NCI-H1436 (cell line): Measurements from ENCODE around the gene AUH.
A peak's percentile ranks its signal among the peaks of the same experiment; 100 is the strongest.

ENCODE experiments used
- DNase-seq: peaks from one replicate; lab custom pipeline; 2025; lab: John Stamatoyannopoulos, UW

AUH gene

GRCh38 chr9:91336786-91337185 is 24.9 kb downstream of the AUH start:
- DNase-seq: no peak

GRCh38 chr9:91334053-91334452 is 27.7 kb downstream of the AUH start:
- DNase-seq: no peak

DNA sequence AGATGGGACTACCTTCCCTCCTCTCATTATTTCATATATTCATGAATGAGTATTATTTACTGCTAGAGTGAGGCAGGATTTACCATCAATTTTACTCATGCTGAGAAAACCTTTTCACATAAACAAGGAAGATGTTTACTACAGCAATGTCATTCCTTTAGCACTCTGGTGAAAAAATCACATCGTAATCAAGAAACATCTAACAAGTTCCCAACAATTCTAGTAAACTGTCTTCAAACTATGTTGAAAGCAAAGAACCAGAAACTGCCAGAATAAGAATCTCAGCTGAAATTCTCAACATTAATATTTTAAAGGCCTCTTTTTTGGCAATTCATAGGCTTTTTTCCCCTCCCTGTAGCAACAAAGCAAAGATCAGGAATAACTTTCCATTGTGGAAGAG is 28.2 kb downstream of the AUH start:
- no peak for DNase-seq

DNA sequence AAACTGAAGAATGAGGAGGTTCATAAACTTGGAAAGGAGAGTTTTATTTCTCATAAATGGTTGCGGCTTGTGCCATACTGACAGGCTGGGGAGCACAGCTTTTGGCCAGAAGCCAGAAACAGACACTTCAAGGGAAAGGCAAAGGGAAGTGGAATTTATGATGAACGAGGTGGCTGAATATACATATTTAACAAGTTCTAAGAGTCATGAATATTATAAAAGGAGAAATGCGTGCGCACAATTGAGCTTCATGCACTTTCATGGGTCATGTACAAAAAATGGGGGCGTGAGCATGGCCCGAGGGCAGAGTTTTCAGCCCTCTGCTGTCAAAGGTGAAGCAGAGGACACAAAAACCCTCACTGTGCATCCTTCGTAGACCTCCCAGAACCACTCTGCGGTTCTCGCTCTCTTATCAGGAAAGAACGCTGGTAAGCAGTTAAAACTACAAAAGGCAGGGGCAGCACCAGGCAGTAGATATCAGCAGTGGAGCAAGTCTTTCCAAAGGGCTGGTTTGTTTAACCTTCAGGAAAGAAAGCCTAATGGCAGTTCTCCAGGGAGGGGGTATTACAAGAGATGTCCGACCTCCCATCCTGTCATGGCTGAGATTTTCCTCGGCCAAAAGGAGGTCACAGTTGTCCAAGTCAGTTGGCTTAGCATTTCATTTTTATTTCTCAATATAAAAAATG is 29.0 kb downstream of the AUH start:
- DNase-seq: no peak

- no peak for DNase-seq
Measured at GRCh38 chr9:91331849-91332248, 29.9 kb downstream of the AUH start.

GRCh38 chr9:91328186-91328585 is 33.5 kb downstream of the AUH start:
- no peak for DNase-seq

DNA sequence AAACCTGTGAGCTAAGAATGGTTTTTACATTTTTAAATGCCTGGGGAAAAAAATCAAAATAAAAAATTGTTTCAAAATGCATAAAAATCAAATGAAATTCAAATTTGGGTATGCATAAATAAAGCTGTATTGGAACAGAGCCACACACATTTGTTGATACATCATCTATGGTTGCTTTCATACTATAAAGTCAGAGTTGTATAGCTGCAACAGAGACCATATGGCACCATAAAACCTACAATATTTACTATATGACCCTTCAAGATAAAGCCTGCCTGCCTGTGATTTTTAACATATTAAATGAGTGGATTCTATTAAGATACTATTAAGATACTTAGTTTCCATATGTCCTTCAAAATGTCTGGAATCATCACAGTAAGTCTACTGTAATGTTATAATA is 40.0 kb downstream of the AUH start:
- DNase-seq: no peak

GRCh38 chr9:91320299-91320698 is 41.4 kb downstream of the AUH start:
- DNase-seq: no peak

DNA sequence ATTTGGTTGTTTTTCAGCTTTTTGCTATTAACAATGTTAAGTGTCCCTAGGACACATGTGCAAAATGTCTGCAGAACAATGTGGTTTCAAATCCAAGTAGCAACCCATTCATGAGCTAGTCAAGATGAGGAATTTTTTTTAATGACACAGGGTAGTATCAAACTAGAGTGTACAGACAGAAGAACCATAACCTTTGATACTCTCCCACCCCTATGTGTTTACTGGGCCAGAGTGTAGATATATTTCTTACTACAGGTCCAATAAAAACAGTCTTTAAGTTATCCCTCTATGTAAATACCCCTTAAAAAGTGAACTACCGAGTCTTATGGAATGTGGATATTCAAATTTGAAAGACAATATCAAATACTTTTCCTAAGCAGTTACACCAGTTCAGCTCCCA is 45.6 kb downstream of the AUH start:
- no peak for DNase-seq

GRCh38 chr9:91315191-91315590 is 46.5 kb downstream of the AUH start:
- no peak for DNase-seq

- no peak for DNase-seq
Measured at GRCh38 chr9:91312717-91313325, 48.9 kb downstream of the AUH start.

DNA sequence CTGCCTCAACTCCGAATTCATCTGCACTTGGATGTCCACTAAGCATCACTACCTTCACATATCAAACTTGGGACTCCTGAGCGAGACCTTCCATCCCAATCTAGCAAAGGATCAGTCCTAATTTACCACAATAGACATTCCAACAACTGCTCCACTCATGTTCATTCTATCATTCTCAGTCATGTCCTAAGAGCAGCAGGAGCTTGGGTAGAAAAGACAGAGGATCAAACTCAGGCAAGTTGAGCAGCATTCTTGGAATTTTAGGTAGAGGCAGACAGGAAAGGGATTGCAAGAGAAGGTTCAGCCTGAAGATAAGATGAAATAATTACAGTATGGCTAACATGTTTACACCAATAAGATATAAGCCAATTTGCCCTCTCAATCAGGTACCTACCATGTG is 51.7 kb downstream of the AUH start:
- DNase-seq: no peak

DNA sequence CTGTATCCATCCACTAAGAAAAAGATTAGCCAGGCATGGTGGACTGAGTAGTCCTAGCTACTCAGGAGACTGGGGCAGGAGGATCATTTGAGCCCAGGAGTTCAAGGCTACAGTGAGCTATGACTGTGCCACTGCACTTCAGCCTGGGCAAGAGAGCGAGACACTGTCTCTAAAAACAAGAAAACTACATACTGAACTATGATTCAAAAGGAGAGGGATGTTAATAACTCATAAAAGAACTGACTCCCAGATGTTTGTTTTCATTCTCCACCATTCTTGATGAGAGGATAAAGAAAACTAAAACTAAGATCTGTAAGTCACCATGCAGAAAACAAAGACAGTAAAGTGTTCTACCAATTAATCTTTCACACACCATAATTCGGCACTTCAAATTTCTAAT is 53.5 kb downstream of the AUH start:
- no peak for DNase-seq

GRCh38 chr9:91307279-91307678 is 54.4 kb downstream of the AUH start:
- DNase-seq: no peak

GRCh38 chr9:91306296-91306630 is 55.5 kb downstream of the AUH start:
- DNase-seq: no peak

DNA sequence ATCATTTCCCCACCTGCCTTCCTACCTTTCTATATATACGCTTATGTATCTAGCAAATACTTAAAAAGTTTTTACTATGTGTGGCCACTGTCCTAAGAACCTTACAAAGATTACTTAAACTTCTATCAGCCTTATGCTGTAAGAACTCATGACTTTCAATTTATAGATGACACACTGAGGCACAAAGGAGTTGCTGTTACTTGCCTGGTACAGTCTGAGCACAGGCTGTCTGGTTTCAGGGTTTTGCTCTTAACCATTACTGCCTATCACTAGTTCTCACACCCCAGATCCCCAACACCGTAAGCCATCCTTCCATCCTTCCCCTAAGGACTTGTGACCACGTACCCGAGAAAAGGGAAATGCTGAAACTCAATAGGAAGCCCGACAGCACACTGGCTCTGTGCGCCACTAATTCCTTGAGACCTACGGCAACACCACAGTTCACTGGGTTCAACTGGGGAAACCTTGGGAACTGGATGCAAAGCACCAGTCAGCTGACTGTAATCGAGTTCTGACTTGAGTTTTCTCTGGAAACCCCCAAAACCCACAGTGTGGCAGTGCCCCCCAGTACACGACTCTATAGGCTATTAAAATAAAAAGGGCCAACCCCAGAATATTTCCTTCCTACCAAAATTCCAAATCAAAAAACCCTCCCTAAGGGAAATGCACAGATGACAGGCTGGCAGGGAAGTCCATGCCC is 56.0 kb downstream of the AUH start:
- DNase-seq: no peak

GRCh38 chr9:91303741-91304415 is 57.8 kb downstream of the AUH start:
- no peak for DNase-seq

DNA sequence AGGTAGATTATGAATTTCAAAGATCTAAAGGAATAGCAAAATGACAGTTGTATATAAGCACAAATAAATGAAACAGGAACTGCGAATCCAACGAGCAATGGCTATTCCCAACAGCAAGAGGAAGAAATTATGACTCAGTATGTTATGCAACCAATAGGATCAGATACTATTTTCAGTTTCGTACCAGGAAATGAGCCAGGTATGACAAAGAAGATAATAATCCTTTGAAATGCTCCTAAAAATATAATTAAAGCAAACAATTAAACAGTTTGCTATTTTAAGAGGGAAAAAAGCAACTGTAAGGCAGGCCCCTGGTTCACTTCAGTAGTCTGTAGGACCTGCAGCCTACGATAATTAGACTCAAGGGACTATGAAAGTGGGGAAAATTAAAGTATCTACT is 58.9 kb downstream of the AUH start:
- peak; percentile 75 for DNase-seq

DNA sequence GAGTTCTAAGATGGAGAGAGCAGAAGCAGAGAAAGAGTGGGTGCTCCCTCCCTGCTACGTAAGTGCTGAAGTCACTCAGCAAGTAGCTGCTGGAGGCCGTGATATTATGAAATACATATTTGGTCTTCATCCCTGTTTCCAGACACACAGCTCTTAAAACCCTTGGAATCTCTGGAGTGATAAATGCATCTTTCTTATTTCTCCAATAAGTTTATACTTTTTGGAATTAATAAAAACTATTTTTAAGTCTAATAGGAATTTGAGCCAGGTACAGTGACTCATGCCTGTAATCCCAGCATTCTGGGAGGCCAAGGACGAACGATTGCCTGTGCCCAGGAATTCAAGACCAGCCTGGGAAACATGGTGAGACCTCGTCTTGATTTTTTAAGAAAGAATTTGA is 60.6 kb downstream of the AUH start:
- DNase-seq: no peak

GRCh38 chr9:91298311-91298710 is 63.4 kb downstream of the AUH start:
- no peak for DNase-seq

DNA sequence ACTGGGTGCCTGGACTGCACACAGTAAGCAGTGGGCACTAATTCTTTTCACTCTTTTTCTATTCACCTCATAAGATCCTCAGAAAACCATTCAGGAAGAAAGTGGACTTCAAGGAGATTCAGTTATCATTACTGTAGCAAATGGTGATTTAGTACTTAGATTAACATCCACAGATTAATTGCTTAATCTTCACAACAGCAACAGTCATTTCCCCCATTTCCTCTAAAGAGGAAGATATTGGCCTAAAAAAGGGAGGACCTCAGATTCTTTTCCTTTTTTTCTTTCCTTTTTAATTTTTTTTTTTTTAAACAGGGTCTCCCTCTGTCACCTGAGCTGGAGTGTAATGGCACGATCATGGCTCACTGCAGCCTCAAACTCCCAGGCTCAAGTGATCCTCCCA is 64.4 kb downstream of the AUH start:
- no peak for DNase-seq

DNA sequence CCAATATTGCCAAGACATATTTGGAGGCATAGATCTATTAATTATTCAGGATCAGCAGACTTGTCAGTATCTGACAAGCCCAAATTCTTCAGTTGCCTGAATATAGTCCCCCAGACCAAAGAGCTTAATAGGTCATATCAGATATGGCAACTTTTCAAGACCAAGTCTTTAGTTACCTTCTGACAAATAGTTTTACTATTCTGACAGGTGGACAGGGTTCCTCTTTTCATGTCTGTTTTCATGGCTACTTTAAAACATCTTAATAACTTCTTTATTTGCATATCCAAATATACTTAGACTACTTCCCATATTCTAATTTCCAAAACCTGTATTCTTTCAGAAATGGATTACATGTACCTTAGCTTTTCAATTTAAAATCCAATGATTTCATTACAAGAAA is 65.4 kb downstream of the AUH start:
- no peak for DNase-seq

GRCh38 chr9:91295357-91295756 is 66.4 kb downstream of the AUH start:
- DNase-seq: no peak
